HEK293T (cell line): ENCODE measurements around the gene CYYR1.

Experiments
- FOXK2 ChIP-seq: fragments of 450-650 bp; IDR thresholded peaks from 2 replicates; pipeline ENCODE4 v1.6.1; 2016; ENCODE audit warnings: mild to moderate bottlenecking
- L3MBTL2 ChIP-seq: fragments of 450-650 bp; conservative IDR thresholded peaks from 2 replicates; pipeline ENCODE4 v1.6.1; 2016; ENCODE audit warnings: mild to moderate bottlenecking
- LEF1 ChIP-seq: fragments of 450-650 bp; IDR thresholded peaks from 2 replicates; pipeline ENCODE4 v1.6.1; 2017; ENCODE audit warnings: mild to moderate bottlenecking, borderline replicate concordance
- SP1 ChIP-seq: fragments of 450-650 bp; IDR thresholded peaks from 2 replicates; pipeline ENCODE4 v1.6.1; 2017
- SUZ12 ChIP-seq: fragments of 450-650 bp; IDR thresholded peaks from 2 replicates; pipeline ENCODE4 v1.6.1; 2016; ENCODE audit warnings: mild to moderate bottlenecking
- TARDBP ChIP-seq: fragments of 450-650 bp; IDR thresholded peaks from 2 replicates; pipeline ENCODE4 v1.6.1; 2016
- ZNF384 ChIP-seq: fragments of 450-650 bp; IDR thresholded peaks from 2 replicates; pipeline ENCODE4 v1.6.1; 2016
- TF ChIP-seq, protein P1 (sequence below): fragments of 450-650 bp; IDR thresholded peaks from 2 replicates; pipeline ENCODE4 v1.6.1; 2016

DNA sequence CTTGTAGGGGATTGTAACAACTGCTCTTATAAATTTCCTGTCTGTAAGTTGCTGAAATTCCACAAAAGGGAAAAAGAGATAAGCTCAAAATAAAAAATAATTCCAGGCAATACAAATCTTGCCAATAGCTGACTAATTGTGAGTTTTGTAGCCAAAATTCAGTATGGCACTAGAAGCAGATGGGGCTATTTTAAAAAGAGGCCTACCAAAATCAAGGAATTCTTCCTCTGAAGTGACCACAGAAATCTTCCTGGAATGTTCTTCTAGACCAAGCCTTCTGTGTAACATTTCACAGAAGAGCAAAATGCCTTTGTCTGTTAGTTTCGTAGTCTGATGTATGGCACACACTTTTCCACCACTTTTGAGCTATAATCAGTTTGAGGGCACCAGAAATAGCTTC lies 127.6 kb downstream of the CYYR1 start:
- TF ChIP-seq LEF1 (no peak), SP1 (no peak), SUZ12 (no peak), L3MBTL2 (no peak), TARDBP (no peak), ZNF384 (no peak), FOXK2 (no peak)
- TF ChIP-seq, protein P1, sequence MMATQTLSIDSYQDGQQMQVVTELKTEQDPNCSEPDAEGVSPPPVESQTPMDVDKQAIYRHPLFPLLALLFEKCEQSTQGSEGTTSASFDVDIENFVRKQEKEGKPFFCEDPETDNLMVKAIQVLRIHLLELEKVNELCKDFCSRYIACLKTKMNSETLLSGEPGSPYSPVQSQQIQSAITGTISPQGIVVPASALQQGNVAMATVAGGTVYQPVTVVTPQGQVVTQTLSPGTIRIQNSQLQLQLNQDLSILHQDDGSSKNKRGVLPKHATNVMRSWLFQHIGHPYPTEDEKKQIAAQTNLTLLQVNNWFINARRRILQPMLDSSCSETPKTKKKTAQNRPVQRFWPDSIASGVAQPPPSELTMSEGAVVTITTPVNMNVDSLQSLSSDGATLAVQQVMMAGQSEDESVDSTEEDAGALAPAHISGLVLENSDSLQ: no peak
